ENCODE data around the gene CARD14.

- no peak for TF ChIP-seq CTCF (conservative IDR thresholded peaks at IDR 0.05)
- TF ChIP-seq EZH2 (IDR thresholded peaks at IDR 0.05; ENCODE audit: low read depth): no peak
Observed at GRCh38 chr17:80137131-80137530, 32.7 kb upstream of the CARD14 start.

Measured in PC-9 (cell line).